GM12865 (cell line): ENCODE measurements around the gene SFTPD.

Experiments
- DNase-seq: peaks from one replicate; pipeline ENCODE4 v3.0.0; 2010; ENCODE audit warnings: low read depth
- H3K4me3 ChIP-seq: 2 replicates; pipeline ENCODE4 v1.5.1; 2011; ENCODE audit warnings: mild to moderate bottlenecking, low read depth, low read length, control low read depth
- CTCF ChIP-seq: IDR thresholded peaks from 2 replicates; pipeline ENCODE4 v1.5.1; 2011; ENCODE audit warnings: low read length, control low read depth, low read depth, inconsistent platforms; ENCODE audit not compliant: insufficient read depth; ENCODE audit errors: missing control alignments

Gene SFTPD

GRCh38 chr10:79938728-79939406 is 10.0 kb downstream of the SFTPD start:
- H3K4me3 ChIP-seq: no peak overlapping the region
- TF ChIP-seq CTCF: no peak
- peak; percentile 20 for DNase-seq

- no peak overlapping the region for H3K4me3 ChIP-seq
- no peak for TF ChIP-seq CTCF
- DNase-seq: peak; percentile 12
Measured at GRCh38 chr10:79937701-79938151, 11.2 kb downstream of the SFTPD start.

GRCh38 chr10:79936625-79937615 is 12.0 kb downstream of the SFTPD start:
- DNase-seq: no peak
- H3K4me3 ChIP-seq: no peak overlapping the region
- TF ChIP-seq CTCF: no peak

GRCh38 chr10:79933961-79934360 is 14.9 kb downstream of the SFTPD start:
- no peak for DNase-seq
- H3K4me3 ChIP-seq: no peak overlapping the region
- TF ChIP-seq CTCF: no peak

- no peak overlapping the region for H3K4me3 ChIP-seq
- TF ChIP-seq CTCF: no peak
- DNase-seq: no peak
Measured at GRCh38 chr10:79932841-79933379, 16.0 kb downstream of the SFTPD start.

GRCh38 chr10:79932307-79932706 is 16.6 kb downstream of the SFTPD start:
- TF ChIP-seq CTCF: no peak
- no peak for DNase-seq

More at GRCh38 chr10:79932307-79932706, 16.6 kb downstream of the SFTPD start:
- H3K4me3 ChIP-seq: no peak overlapping the region
